HFFc6 (cell line): ENCODE data around the gene ITM2B. TPM values are rescaled to one million over a fixed set of nuclear protein-coding genes. Genes with fewer than 3 reads are reported as not detected.

Experiments used
- DNase-seq: peaks from one replicate; pipeline ENCODE4 v3.0.0-alpha.2; 2018
- H3K27ac Mint-ChIP-seq: 2 replicates; pipeline ENCODE4 v1.8.0; 2020; ENCODE audit warnings: mild to moderate bottlenecking, mixed read lengths
- H3K27me3 Mint-ChIP-seq: 2 replicates; pipeline ENCODE4 v1.8.0; 2021; ENCODE audit warnings: mild to moderate bottlenecking, moderate library complexity, mixed read lengths; ENCODE audit not compliant: insufficient read depth
- H3K36me3 Mint-ChIP-seq: 2 replicates; pipeline ENCODE4 v1.8.0; 2021; ENCODE audit warnings: low read depth, mixed read lengths
- H3K4me1 Mint-ChIP-seq: 2 replicates; pipeline ENCODE4 v1.8.0; 2020; ENCODE audit warnings: low read depth, mixed read lengths
- H3K4me3 Mint-ChIP-seq: 2 replicates; pipeline ENCODE4 v1.8.0; 2020; ENCODE audit warnings: mild to moderate bottlenecking, moderate library complexity, mixed read lengths
- H3K9me3 Mint-ChIP-seq: 2 replicates; pipeline ENCODE4 v1.8.0; 2020; ENCODE audit warnings: mild to moderate bottlenecking, mixed read lengths
- total RNA-seq, 6 experiments: library from RNA; stranded (reverse); fragmentation: NEBNext Ultra II Directional; extraction: Animal tissue kit (Norgen Biotek cat#: 25700); gene quantifications; 2 replicates in 1 of 6; 3 replicates in 5 of 6; pipeline ENCODE4 v1.2.3, GENCODE V29; 2021
- TF ChIP-seq, protein P1 (sequence below): fragments of 200-600 bp; sonication (generic); IDR thresholded peaks from 2 replicates; pipeline ENCODE4 v1.5.0; 2021; ENCODE audit warnings: antibody characterized with exemption, mild to moderate bottlenecking

Gene ITM2B
- total RNA-seq, 6 experiments from 2014 or later, result 161 to 258 (median 191) TPM

DNA sequence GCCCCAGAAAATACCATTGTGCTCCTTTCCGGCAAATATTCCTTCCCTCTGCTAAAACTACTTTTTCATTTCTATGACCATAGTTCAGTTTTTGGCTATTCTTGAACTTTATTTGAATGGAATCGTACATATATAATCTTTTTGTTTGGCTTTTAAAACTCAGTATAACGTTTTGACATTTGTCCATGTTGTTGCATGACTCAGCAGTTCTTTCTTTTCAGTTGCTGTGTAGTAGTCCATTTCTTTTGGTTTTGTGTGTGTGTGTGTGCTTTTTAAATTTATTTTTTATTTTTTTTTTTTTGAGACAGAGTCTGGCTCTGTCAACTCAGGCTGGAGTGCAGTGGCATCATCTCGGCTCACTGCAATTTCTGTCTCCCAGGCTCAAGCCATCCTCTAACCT, 35.0 kb downstream of the ITM2B start:
- TF ChIP-seq, protein P1, sequence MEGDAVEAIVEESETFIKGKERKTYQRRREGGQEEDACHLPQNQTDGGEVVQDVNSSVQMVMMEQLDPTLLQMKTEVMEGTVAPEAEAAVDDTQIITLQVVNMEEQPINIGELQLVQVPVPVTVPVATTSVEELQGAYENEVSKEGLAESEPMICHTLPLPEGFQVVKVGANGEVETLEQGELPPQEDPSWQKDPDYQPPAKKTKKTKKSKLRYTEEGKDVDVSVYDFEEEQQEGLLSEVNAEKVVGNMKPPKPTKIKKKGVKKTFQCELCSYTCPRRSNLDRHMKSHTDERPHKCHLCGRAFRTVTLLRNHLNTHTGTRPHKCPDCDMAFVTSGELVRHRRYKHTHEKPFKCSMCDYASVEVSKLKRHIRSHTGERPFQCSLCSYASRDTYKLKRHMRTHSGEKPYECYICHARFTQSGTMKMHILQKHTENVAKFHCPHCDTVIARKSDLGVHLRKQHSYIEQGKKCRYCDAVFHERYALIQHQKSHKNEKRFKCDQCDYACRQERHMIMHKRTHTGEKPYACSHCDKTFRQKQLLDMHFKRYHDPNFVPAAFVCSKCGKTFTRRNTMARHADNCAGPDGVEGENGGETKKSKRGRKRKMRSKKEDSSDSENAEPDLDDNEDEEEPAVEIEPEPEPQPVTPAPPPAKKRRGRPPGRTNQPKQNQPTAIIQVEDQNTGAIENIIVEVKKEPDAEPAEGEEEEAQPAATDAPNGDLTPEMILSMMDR, result no peak
- peaks cover 2% of the 10 kb centered on the region; the same call in 1 of the 2 replicates for H3K27me3 Mint-ChIP-seq
- peaks cover 31% of the 10 kb centered on the region for H3K4me1 Mint-ChIP-seq
- no peak overlapping the region for H3K4me3 Mint-ChIP-seq
- no peaks in the 10 kb centered on the region for H3K9me3 Mint-ChIP-seq
- no peak for DNase-seq
- H3K36me3 Mint-ChIP-seq, result peaks cover 32% of the 10 kb centered on the region
- no peak overlapping the region for H3K27ac Mint-ChIP-seq

DNA sequence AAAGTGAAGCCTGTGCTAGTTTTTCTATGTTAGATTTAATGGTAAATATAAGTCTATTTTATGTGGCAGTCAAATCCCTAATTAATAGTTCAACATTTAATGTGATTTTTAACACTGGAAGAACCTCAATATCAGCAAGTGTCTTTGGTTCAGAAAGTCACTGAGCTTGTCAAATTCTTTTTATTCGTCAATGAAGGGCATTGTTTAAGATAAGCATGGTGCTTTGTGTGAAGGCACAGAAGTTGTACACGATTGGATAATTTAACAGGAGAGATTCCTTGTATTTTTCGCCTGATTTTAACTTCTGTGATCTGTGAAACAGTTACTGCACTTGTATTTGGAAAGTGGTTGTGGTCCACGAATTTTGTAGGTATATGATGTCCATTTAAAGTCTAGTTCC, 40.3 kb downstream of the ITM2B start:
- no peak overlapping the region for H3K27ac Mint-ChIP-seq
- H3K9me3 Mint-ChIP-seq, result no peaks in the 10 kb centered on the region
- no peak overlapping the region for H3K4me3 Mint-ChIP-seq
- no peaks in the 10 kb centered on the region for H3K27me3 Mint-ChIP-seq
- H3K36me3 Mint-ChIP-seq, result peaks cover 11% of the 10 kb centered on the region
- H3K4me1 Mint-ChIP-seq, result peaks cover 14% of the 10 kb centered on the region; the same call in 1 of the 2 replicates
- DNase-seq, result no peak
- TF ChIP-seq, protein P1, result no peak

DNA sequence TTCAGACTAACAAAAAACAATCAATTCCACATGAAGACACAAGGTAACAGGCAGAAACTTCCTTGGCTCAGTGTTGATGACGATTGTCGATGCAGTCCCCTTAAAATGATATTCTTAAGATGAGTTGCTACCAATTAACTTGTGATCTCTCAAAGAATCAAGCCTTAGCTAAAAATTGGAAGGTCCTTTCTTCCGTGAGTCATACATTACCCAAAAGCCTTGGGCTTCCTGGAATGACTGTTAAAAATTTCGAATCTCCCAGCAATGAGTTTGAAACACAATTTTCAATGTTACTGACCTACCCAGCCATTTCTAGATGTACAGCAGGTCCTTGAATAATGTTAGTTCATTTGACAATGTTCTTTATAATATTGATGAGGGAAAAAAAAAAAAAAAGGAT, 42.5 kb downstream of the ITM2B start:
- TF ChIP-seq, protein P1, result no peak
- no peak overlapping the region for H3K4me3 Mint-ChIP-seq
- H3K36me3 Mint-ChIP-seq, result no peaks in the 10 kb centered on the region
- no peak for DNase-seq
- no peaks in the 10 kb centered on the region for H3K27me3 Mint-ChIP-seq
- H3K4me1 Mint-ChIP-seq, result 0 out of 2 replicates have a peak, but pooled peaks cover 5% of the 10 kb centered on the region
- no peaks in the 10 kb centered on the region for H3K9me3 Mint-ChIP-seq
- H3K27ac Mint-ChIP-seq, result no peak overlapping the region

DNA sequence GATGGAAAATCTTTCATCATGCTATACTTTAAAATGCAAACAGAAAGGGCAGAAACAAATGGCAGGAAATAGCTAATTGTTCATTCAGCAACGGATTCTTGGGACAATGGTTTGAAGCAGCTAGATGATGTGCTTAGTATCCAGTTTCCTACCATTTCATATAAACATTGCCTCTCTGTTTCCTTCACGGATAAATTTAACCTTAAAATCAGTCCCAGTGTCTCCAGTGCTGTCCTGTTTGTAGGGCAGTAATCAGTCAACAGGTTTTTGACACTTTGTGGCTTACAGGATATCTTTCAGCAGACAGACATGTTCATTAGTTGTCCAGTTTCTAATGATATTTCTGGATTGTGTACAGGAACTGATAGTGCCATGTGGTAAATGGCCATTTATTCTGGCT, 45.8 kb downstream of the ITM2B start:
- TF ChIP-seq, protein P1, result no peak
- H3K36me3 Mint-ChIP-seq, result no peaks in the 10 kb centered on the region
- H3K4me3 Mint-ChIP-seq, result no peak overlapping the region

DNA sequence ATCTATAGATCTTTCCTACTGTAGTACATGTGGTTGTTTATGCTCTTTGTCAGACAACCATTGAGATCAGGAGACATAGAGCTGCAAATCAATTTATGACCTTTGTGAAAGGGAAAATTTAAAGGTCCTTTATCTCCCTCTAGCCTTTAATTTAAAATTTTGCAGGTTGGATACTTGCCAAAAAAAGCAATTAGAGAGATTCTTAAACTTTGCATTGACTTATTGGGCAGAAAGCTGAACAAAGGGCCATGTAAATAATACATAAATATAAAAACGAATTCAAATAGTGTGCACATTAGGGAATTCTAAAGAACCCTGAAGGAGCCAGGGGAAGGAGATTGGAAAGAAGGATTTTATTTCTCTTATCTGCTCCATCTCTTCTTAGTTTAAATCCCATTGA, 48.5 kb downstream of the ITM2B start:
- no peak overlapping the region for H3K4me3 Mint-ChIP-seq
- H3K4me1 Mint-ChIP-seq, result no peaks in the 10 kb centered on the region
- H3K9me3 Mint-ChIP-seq, result no peaks in the 10 kb centered on the region
- DNase-seq, result no peak
- no peak overlapping the region for H3K27ac Mint-ChIP-seq
- no peaks in the 10 kb centered on the region for H3K36me3 Mint-ChIP-seq
- TF ChIP-seq, protein P1, result no peak
- peaks cover 2% of the 10 kb centered on the region for H3K27me3 Mint-ChIP-seq

More for the DNA sequence above, 45.8 kb downstream of the ITM2B start:
- H3K27me3 Mint-ChIP-seq, result no peaks in the 10 kb centered on the region; the same call in 1 of the 2 replicates
- no peak overlapping the region for H3K27ac Mint-ChIP-seq
- DNase-seq, result no peak
- 0 out of 2 replicates have a peak, but pooled peaks cover 5% of the 10 kb centered on the region for H3K4me1 Mint-ChIP-seq
- H3K9me3 Mint-ChIP-seq, result no peaks in the 10 kb centered on the region

DNA sequence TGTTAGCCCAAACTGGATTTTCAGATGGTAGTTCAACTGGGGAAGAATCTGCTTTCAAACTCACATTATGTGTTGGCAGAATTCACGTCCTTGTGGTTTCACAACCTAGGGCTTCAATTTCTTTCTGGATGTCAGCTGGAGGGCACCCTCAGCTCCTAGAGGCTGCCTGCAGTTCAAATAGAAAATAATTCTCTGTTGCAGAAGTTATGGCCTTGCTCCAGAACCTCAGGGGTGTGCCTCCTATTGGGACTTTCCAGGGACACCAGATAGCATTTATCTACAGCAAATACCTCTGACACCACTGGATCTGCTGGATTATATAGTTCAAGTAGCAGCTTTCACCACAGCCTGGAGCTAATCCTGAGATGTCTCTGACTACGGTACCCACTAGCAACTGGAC, 58.7 kb downstream of the ITM2B start:
- Mint-ChIP-seq H3K36me3 (no peaks in the 10 kb centered on the region), H3K4me1 (peaks cover 6% of the 10 kb centered on the region), H3K4me3 (no peak overlapping the region), H3K27ac (no peak overlapping the region), H3K9me3 (no peaks in the 10 kb centered on the region), H3K27me3 (peaks cover 10% of the 10 kb centered on the region)
- TF ChIP-seq, protein P1, result no peak
- no peak for DNase-seq
